ENCODE measurements around the gene PXMP4.
A peak's percentile ranks its signal among the peaks of the same experiment; 100 is the strongest.
"Not testable (repeated sequence)": the region's sequence is repeated elsewhere in the genome, so short reads cannot be mapped to it uniquely, and the experiment has no call there.

PXMP4 gene, protein sequence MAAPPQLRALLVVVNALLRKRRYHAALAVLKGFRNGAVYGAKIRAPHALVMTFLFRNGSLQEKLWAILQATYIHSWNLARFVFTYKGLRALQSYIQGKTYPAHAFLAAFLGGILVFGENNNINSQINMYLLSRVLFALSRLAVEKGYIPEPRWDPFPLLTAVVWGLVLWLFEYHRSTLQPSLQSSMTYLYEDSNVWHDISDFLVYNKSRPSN

DNA sequence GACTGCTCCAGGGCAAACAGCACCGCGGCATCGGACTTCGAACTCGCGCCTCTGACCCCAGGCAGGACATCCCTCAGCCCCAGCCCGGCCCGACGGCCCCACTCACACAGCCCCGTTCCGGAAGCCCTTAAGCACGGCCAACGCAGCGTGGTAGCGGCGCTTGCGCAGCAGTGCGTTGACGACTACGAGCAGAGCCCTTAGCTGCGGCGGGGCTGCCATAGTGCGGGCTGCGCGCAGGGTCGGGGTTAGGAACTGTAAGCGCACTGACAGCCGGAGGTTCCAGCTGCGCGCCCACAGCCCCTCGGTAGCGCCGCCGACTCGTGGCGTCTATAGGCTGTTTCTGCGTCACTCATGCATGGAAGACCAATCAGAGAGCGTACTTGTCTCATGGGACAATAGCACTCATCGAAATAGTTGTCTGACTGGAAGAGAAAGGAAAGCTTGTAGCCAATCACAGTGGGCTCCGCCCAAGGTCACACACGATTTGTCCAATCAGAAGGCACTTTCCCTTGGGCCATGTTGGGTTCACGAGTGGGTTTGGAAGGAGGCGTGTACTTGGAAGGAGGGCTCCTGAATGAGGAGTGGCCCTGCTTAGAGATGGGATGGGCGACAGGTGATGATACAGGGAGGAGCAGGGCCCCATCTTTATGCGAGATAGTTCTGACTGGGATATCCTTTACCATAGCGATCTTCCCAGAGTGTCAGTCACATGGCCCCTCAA, at the start of gene PXMP4:
Gene PXMP4 (minus strand): TSS at position 322 of the 721 bp plus-strand sequence. CDS start 103 bp downstream, at position 219.
- peak; percentile 99 for DNase-seq

DNA sequence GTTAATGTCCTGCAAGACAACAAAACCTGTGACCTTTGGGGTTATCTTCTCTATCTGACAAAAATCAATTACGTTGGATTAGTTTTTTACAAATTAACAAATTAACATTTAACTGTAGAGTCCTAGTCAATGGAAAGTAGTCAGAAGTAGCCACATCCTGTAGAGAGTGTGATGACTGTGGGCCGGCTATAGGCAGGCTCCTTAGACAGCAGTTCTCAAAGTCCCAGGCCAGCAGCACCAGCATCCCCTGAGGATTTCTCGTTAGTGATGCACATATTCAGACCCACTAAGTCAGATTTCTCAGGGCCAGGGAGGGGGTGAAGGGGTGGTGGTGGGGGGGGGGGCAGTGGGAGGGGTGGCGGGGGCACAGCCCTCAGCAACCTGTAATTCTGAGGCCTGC, 48.9 kb upstream of the PXMP4 start:
- DNase-seq: no peak

DNA sequence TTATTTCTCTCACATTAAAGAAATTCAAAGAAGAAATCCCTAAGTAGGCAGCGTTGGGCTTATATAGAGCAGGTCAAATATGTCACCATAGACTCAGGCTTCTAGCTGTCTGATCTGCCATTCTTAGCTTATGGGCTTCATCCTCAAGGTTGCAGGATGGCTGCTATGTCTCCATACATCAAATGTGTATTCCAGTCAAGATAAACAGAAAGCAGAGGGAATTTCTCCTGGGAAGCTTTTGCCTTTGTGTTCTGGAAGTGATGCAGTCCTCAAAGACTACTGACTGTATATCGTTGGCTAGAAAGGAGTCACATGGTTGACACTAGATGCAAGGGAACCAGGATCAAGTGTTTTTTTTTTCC, 47.6 kb upstream of the PXMP4 start:
- no peak for DNase-seq

DNA sequence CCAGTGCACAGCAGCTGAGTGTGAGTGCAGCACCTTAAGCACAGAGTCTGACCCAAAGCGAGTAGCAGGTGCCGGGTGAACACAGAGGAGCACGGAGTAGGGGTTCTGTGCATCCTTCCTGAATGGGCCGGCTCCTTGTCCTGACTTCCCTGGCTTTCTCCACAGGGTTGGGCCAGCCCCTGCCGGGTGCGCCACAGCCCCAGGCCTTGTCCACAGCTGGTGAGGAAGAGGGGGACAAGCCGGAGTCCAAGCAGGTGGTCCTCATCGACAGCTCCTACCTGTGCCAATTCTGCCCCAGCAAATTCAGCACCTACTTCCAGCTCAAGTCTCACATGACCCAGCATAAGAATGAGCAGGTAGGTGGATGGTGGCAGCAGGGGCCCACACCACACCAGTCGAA, 46.6 kb upstream of the PXMP4 start:
- no peak for DNase-seq

DNA sequence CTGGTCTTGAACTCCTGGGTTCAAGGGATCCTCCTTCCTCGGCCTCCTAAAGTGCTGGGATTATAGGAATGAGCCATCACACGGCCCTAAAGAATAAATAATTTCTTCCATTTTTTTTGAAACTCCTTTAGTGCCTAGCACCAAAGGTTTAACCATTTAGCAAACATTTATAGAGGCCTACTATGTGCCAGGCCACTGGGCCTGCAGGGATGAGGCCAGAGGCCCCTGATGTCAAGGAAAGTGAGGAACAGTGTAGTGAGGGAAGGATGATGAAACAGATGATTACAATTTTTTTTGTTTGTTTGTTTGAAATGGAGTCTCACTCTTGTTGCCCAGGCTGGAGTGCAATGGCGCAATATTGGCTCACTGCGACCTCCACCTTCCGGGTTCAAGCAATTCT, 45.5 kb upstream of the PXMP4 start:
- no peak for DNase-seq

DNA sequence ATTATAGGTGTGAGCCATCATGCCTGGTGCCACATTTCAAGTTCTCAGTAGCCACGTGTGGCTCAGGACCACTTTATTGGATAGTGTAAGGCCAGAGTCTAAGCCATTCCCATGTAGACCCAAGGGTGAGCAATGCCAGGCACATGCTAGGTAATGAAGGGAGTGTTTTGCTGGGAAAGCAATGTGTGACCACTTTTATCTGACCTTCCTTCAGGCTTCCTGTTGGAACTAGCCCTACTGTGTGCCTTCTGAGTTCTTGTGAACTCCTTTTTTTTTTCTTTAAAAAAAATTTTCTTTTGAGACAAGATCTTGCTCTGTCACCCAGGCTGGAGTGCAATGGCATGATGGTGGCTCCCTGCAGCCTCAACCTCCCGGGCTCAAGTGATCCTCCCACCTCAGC, 45.0 kb upstream of the PXMP4 start:
- no peak for DNase-seq

DNA sequence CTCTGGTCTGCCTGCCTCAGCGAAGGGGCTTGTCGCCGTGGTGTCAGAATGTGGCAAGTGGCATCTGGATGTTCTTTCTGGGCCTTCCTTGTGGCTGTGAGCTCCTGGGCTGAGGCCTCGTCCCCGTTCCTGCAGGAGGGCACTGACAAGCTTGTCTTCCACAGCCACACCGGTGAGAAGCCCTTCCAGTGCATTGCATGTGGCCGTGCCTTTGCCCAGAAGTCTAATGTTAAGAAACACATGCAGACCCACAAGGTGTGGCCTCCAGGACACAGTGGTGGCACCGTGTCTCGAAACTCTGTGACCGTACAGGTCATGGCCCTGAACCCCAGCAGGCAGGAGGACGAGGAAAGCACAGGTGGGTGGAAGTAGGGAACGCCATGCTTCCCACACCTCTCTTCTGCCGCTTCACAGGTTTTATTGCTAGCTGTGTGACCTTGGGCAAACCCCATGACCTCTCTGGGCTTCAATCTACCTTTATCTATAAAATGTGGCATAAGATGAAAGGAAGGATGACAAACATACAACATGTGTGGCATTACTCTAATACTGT, 41.7 kb upstream of the PXMP4 start:
- no peak for DNase-seq

DNA sequence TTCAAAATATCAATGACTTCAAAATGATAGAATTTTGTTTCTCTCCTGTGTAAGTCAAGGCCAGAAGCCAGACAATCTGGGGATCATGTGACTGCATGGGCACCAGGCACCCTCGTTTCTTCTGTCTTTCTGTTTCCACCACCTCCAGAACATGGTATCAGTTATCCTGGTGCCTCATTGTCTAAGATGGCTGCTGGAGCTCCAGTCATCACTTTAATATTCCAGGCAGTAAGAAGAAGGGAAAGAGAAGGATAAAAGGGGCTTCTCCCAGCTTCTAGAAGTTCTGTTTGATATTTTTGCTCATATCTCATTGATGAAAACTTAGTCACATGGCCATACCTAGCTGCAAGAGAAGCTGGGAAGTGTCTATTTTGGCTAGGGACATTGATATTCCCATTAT, 37.3 kb upstream of the PXMP4 start:
- no peak for DNase-seq

DNA sequence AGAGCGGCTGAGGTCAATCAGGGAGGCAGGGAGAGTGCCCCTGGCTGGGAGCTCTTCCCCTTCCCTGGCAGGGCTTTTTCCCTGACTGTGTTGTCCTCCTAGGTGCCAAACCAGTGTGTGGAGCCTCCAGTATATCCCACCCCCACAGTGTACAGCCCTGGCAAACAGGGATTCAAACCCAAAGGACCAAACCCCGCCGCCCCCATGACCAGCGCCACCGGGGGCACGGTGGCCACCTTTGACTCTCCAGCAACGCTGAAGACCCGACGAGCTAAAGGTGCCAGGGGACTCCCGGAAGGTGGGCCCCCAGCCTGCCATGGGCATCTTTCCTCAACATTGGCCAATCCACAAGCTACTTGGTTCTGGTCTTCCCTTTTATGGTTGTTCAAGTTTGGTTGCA, 36.9 kb upstream of the PXMP4 start:
- no peak for DNase-seq

DNA sequence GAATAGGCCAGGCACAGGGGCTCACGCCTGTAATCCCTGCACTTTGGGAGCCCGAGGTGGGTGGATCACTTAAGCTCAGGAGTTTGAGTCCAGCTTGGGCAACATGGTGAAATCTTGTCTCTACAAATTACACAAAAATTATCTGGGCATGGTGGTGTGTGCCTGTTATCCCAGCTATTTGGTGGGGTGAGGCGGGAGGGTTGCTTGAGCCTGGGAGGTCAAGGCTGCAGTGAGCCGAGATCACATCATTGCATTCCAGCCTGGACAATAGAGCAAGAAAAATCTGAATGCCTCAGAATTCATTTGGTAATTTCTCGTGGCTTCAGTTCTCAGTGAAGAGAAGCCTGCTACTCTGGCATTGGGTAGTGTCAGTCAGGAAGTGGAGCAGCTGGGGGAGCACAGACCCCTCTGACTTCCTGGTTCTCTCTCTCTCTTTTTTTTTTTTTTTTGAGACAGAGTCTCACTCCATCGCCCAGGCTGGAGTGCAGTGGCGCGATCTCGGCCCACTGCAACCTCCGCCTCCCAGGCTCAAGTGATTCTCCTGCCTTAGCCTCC, 35.9 kb upstream of the PXMP4 start:
- not testable (repeated sequence) for DNase-seq

DNA sequence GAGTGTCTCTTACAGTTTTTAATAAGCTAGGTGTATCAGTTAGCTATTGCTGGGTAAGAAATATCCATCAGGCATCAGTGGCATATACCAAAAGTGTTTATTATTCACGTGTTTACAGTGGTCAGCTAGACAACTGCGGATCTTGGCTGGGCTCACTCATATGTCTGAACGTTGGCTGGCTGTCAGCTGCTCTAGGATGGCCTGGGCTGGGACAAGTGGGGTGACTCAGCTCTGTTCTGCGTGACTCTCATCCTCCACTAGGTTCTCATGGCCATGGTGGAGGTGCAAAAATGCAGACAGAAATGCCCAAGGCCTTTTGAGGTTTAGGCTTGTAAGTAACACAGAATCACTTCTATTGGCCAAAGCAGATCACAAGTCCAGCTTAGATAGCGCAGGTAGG, 33.7 kb upstream of the PXMP4 start:
- no peak for DNase-seq

DNA sequence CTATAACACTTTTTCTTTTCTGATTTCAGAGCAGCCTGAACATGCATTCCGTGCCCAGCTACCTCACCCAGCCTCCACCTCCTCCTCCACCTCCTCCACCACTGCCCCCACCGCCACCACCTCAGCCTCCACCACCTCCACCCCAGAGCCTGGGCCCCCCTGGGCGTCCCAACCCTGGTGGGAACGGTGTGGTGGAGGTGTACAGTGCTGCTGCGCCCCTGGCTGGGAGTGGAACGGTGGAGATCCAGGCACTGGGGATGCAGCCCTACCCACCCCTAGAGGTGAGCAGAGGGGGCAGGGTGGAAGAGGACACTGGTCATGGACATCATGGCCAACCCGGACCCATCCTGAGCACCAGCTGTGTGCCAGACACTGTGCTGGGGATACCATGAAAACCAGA, 33.0 kb upstream of the PXMP4 start:
- no peak for DNase-seq

DNA sequence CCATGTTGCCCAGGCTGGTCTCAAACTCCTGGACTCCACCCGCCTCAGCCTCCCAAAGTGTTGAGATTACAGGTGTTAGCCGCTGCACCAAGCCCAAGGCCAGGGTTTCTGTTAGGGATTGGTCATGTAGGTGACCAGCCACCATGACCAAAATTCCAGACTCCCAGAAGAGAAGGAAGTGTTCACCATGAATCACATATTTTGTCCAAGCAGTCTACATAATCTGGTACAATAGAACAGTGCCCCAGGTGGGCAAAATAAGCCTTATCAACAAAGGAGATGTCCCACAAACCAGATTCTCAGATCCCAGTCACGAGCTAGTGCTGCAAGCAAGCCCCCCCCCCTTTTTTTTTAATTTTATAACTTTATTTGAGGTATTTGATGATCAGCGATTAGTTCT, 31.7 kb upstream of the PXMP4 start:
- DNase-seq: no peak

DNA sequence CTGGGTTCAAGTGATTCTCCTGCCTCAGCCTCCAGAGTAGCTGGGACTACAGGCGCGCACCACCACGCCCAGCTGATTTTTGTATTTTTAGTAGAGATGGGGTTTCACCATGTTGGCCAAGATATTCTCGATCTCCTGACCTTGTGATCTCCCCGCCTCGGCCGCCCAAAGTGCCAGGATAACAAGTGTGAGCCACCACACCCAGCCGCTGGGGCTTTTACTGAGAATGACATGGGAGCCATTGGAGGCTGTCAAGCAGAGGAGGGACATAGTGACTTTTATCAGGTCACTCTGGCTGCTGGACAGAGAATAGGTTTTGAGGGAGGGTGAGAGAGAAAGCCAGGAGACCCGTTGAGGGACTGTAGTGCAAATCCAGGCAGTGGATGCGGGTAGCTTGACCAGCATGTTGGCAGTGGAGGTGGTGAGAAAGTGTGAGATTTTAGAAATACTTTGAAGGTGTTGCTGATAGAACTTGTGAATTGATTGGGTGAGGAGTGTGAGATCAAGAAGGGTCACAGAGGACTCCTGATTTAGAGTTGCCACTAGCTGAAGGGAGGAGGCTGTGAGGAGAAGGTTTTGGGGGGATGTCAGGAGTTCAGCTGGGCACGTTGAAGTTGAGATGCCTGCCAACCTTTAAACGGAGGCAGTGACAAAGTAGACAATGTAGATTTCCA, 26.4 kb upstream of the PXMP4 start:
- DNase-seq: peak; percentile 55

DNA sequence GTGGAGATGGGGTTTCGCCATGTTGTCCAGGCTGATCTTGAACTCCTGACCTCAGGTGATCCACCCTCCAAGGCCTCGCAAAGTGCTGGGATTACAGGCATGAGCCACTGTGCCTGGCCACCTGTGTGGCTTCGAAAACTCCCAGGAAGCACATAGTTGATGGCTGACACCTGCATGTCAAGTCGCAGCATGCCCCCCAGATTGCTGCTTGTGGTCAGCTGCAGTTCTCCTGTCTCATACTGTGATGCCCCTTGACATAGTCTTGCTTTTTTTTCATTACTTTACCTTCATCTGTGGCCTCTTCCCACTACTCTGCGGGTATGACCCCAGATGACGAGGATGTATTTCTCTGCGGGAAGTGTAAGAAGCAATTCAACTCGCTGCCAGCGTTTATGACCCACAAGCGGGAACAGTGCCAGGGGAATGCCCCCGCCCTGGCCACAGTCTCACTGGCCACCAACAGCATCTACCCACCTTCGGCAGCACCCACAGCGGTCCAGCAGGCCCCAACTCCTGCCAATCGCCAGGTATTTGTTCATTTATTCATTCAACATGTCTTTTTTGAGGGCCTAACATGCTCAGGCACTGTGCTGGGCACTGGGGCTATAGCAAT, 24.8 kb upstream of the PXMP4 start:
- no peak for DNase-seq

DNA sequence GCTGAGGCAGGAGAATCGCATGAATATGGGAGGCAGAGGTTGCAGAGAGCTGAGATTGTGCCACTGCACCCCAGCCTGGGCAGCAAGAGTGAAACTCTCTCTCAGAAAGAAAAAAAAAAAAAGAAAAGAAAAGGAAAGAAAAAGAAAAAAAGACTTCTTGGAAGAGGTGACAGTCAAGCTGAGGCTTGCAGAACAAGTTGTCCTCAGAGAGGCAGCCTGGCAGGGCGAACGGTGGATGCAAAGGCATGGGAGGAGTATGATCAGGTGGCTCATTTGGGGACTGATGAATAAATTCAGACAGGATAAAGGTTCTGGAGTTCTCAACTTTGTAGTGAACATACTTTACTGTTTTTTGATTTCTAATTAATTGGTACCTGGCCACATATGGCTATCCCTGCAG, 24.1 kb upstream of the PXMP4 start:
- DNase-seq: peak; percentile 16

DNA sequence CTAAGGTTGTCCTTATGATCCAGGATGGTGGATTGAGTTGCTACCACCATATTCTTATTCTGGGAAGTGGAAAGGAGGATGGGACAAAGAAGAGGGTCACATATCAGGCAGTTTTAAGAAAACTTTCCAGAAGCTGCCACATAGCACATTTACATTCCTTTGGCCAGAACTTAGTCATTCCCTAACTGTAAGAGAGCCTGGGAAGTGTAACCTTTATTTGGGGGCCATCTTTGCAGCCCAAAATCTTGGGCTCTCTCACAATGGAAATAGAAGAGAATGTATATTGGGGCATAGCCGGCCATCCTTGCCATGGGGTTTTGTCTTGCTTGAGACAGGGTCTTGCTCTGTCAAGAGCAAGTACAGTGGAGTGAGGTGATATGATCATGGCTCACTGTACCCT, 20.1 kb upstream of the PXMP4 start:
- DNase-seq: no peak

DNA sequence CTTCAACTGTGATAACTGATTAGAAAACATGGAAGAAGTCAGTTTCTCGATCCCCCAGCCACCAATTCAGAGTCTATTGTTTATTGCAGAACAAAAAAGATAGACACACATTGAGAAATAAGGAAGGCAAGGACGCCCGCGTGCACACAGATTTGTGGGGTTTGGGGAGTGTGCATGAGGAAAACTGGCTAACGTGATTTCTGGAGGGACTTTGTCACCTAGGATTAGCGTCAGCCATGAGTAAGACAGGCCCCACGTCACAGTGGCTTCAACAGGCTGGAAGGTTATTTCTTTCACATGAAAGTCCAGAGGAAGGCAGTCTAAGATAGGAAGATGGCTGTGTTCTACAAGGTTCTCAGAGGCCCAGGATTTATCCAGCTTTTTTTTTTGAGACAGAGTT, 19.4 kb upstream of the PXMP4 start:
- DNase-seq: no peak

DNA sequence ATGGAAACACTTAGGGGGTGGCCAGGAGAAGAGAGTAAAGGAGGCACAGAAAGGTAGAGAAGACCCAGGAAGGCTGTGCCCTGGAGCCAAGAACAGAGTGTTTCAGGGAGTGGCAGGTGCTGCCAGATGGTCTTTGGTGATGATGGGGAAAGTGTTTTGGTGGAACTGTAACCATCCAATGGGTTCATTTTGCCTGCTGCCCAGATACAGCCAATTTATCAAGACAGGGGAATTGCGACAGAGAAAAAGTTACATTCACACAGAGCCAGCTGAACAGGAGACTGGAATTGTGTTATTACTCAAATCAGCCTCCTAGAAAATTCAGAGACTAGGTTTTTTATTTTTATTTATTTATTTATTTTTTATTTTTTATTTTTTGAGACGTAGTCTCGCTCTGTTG, 16.9 kb upstream of the PXMP4 start:
- DNase-seq: no peak

DNA sequence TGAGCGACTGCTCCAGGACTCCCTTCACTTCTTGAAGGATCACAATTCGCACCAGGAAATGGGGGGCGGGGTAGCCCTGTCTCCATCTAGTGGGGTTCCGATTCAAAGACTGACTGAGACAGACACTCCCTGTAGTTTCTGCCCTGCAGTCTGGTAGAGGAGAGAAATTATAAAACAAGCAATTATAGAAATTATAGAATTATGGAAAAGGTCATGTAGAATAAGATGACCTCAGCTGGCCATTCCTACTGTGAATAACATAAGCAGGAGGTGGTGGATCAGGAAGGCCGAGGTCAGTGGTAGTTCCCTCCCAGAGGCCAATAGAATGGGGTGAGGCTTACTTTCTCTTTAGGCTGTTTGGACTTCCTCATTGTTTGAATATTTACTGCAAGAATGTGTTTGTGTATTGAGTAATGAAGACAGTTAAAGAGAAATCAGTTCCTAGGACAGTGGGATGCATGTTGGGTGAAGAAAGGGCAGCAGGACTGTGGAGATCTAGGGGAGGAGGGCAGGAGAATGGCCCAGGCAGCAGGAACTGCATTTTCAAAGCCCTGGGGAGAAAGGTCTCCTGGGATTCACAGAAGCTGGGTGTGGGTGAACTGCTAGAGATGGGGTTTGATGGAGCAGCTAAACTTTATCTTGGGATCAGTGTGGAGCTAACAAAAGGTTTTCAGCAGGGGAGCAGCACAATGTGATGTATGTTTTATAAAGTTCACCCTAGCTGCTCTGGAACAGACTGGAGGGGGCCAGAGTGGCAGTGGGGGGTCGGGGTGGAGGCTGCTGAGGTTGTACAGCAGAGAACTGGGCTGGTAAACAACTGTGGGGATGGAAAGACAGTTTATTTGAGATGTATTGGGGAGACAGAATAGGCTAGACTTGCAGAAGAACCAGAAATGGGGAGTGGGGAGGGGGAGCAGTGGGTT, 13.8 kb upstream of the PXMP4 start:
- DNase-seq: peak; percentile 35

DNA sequence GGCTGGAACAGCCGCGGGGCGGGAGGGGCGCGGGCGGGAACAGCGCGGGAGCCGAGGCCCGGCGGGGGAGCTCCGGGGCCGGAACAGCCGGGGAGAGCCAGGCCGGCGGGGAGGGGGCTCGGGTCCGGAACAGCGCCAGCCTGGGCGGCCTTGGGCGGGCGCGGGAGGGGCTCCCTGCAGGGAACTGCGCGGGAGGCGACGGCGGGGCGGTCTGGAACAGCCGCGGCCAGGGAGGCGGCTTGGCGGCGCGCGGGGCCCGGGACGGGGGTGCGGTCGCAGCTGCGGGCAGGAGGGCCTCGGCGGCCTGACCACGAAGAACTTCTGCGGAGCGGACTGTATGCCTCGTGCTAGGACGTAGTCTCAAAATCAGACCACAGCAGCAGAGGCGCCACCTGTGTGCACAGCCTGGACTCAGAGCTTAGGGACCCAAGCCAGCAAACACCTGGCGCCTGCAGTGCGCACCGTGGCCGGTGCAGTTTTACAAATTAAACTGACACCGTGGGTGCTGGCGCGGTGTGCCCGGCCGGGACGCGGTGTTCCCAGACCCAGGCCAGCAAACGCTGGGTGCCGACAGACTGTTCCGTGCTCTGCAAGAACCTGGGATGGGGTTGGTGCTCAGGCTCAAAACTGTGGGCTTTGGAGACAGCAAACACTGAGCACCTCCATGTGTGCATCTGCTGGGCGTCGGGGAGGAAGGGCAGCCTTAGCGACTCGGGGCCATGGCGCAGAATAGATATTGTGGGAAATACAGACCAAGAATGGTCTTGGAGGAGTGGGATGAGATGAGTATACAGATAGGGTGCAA, 12.3 kb upstream of the PXMP4 start:
- DNase-seq: no peak

Measured in hematopoietic multipotent progenitor cell treated with erythropoietin and hydrocortisone succinate and interleukin-3 and kit ligand, for 8 days (in vitro differentiated cells).